IMR-90 (cell line): ENCODE measurements around the gene ADGRD1. TPM values are rescaled to one million over a fixed set of nuclear protein-coding genes. Genes with fewer than 3 reads are reported as not detected.

Experiments
- ATAC-seq: fragments of 200-7000 bp; cut with Tn5 transposase; 2 replicates; pipeline ENCODE4 v1.9.1; 2020; ENCODE audit warnings: low read depth, mild to moderate bottlenecking, moderate library complexity
- BruUV-seq: library from RNA; stranded (reverse); fragments of 400-500 nt; replicated peaks from 2 replicates; lab custom pipeline; 2021; lab: Mats Ljungman, UMichigan
- CTCF ChIA-PET: fragments of 300-600 bp; formaldehyde crosslinking; extraction: SDS; loops from one replicate; lab custom pipeline; 2021; ENCODE audit warnings: antibody characterized with exemption; lab: Yijun Ruan, JAX
- POLR2A ChIA-PET: fragments of 300-600 bp; sonication (Branson Sonifier 250); formaldehyde crosslinking; loops from one replicate; lab custom pipeline; 2022; ENCODE audit warnings: antibody characterized with exemption; ENCODE audit not compliant: unreplicated experiment; lab: Charles Lee
- DNase-seq: peaks from one replicate; pipeline ENCODE4 v3.0.0; 2013
- H2AFZ ChIP-seq: replicated peaks from 2 replicates; pipeline ENCODE3; 2013; ENCODE audit warnings: low read length, mild to moderate bottlenecking; ENCODE audit not compliant: poor library complexity
- H2AK5ac ChIP-seq: 2 replicates; pipeline ENCODE4 v1.6.1; 2013; ENCODE audit warnings: low read depth, low read length, inconsistent platforms
- H2AK9ac ChIP-seq: replicated peaks from 2 replicates; pipeline ENCODE3; 2013; ENCODE audit warnings: mild to moderate bottlenecking, low read depth, low read length, moderate library complexity; ENCODE audit not compliant: poor library complexity
- H2BK120ac ChIP-seq: 2 replicates; pipeline ENCODE4 v1.6.1; 2013; ENCODE audit warnings: low read depth, low read length, inconsistent platforms
- H2BK15ac ChIP-seq: 3 replicates; pipeline ENCODE4 v1.6.1; 2013; ENCODE audit warnings: low read depth, low read length, inconsistent platforms
- H2BK20ac ChIP-seq: 2 replicates; pipeline ENCODE4 v1.6.1; 2013; ENCODE audit warnings: low read depth, mild to moderate bottlenecking, inconsistent platforms, low read length, moderate library complexity
- H2BK5ac ChIP-seq: 2 replicates; pipeline ENCODE4 v1.6.1; 2013; ENCODE audit warnings: mild to moderate bottlenecking, low read depth, low read length, inconsistent platforms; ENCODE audit not compliant: poor library complexity, severe bottlenecking
- H3K14ac ChIP-seq: replicated peaks from 2 replicates; pipeline ENCODE4 v1.6.1; 2013; ENCODE audit warnings: low read depth, low read length, inconsistent platforms
- H3K18ac ChIP-seq: 2 replicates; pipeline ENCODE4 v1.6.1; 2013; ENCODE audit warnings: low read depth, low read length, control low read depth
- H3K23ac ChIP-seq: 2 replicates; pipeline ENCODE4 v1.6.1; 2013; ENCODE audit warnings: low read depth, low read length, inconsistent platforms
- H3K27ac ChIP-seq: 2 replicates; pipeline ENCODE4 v1.5.1; 2013; ENCODE audit warnings: mild to moderate bottlenecking, control low read depth, low read length; ENCODE audit not compliant: insufficient read depth
- H3K27me3 ChIP-seq: 2 replicates; pipeline ENCODE4 v1.6.1; 2013; ENCODE audit warnings: low read length; ENCODE audit not compliant: control insufficient read depth, insufficient read depth
- H3K36me3 ChIP-seq: 2 replicates; pipeline ENCODE4 v1.6.1; 2013; ENCODE audit warnings: low read length, mixed read lengths; ENCODE audit not compliant: control insufficient read depth, insufficient read depth
- H3K4ac ChIP-seq: 2 replicates; pipeline ENCODE4 v1.6.1; 2013; ENCODE audit warnings: low read depth, low read length, inconsistent platforms
- H3K4me1 ChIP-seq: 2 replicates; pipeline ENCODE4 v1.6.1; 2013; ENCODE audit warnings: low read length, mixed read lengths; ENCODE audit not compliant: control insufficient read depth, insufficient read depth
- H3K4me2 ChIP-seq: 2 replicates; pipeline ENCODE4 v1.6.1; 2013; ENCODE audit warnings: low read depth, mild to moderate bottlenecking, control low read depth, low read length, moderate library complexity
- H3K4me3 ChIP-seq: 2 replicates; pipeline ENCODE4 v1.5.1; 2013; ENCODE audit warnings: low read depth, mild to moderate bottlenecking, control low read depth, low read length, moderate library complexity; ENCODE audit not compliant: insufficient read depth
- H3K56ac ChIP-seq: 2 replicates; pipeline ENCODE4 v1.6.1; 2013; ENCODE audit warnings: low read length, inconsistent platforms; ENCODE audit not compliant: insufficient read depth; ENCODE audit errors: extremely low read depth
- H3K79me1 ChIP-seq, 2 experiments: 2 replicates each; pipeline ENCODE4 v1.6.1; 2013; ENCODE audit warnings: low read length in 2 of 2, inconsistent platforms in 1 of 2, low read depth in 1 of 2
- H3K9ac ChIP-seq: 2 replicates; pipeline ENCODE4 v1.6.1; 2013; ENCODE audit warnings: low read depth, low read length, control low read depth
- H3K9me1 ChIP-seq: 2 replicates; pipeline ENCODE4 v1.6.1; 2013; ENCODE audit warnings: low read length, inconsistent platforms; ENCODE audit not compliant: insufficient read depth
- H3K9me3 ChIP-seq: 2 replicates; pipeline ENCODE4 v1.6.1; 2013; ENCODE audit warnings: low read length; ENCODE audit not compliant: control insufficient read depth, insufficient read depth
- H4K20me1 ChIP-seq: 2 replicates; pipeline ENCODE4 v1.6.1; 2013; ENCODE audit warnings: low read length, inconsistent platforms; ENCODE audit not compliant: insufficient read depth
- H4K5ac ChIP-seq: 2 replicates; pipeline ENCODE4 v1.6.1; 2013; ENCODE audit warnings: mild to moderate bottlenecking, low read depth, low read length, control low read depth
- H4K8ac ChIP-seq, 2 experiments: 2 replicates each; pipeline ENCODE4 v1.6.1; 2013; ENCODE audit warnings: low read depth in 2 of 2, low read length in 2 of 2, control low read depth in 1 of 2, inconsistent platforms in 1 of 2
- H4K91ac ChIP-seq: 2 replicates; pipeline ENCODE4 v1.6.1; 2013; ENCODE audit warnings: low read depth, low read length, inconsistent platforms; ENCODE audit not compliant: insufficient read depth
- WGBS, 2 experiments: methylation state at CpG; one replicate each; pipeline versions ENCODE4 v1.1.5 to v1.1.7; 2013; ENCODE audit warnings: missing lambda C conversion rate in 2 of 2; ENCODE audit not compliant: insufficient read length in 1 of 2; ENCODE audit errors: extremely low coverage in 2 of 2; 5-methylcytosine and 5-hydroxymethylcytosine counted together
- dilution Hi-C: fragments of 300-500 bp; cut with HindIII; formaldehyde crosslinking; loops from one replicate; pipeline ENCODE4 v1.14.3; 2018; ENCODE audit warnings: low sequenced_read_pairs; ENCODE audit not compliant: unreplicated experiment
- in situ Hi-C: fragments of 300-500 bp; cut with MboI; formaldehyde crosslinking; loops from 3 replicates; pipeline ENCODE4 v1.14.3; 2019; ENCODE audit warnings: low sequenced_read_pairs, inconsistent platforms, mixed read lengths
- intact Hi-C: fragments of 100-400 bp; cut with micrococcal nuclease; formaldehyde crosslinking; loops from 2 replicates; pipeline ENCODE4 v1.10.0; 2022
- polyA plus RNA-seq, 3 experiments: library from polyadenylated mRNA; depleted of rRNA; stranded (reverse); fragments of >200 nt; gene quantifications; 2 replicates each; pipeline ENCODE4 v1.2.3, GENCODE V29; 2012; ENCODE audit warnings: low replicate concordance in 1 of 3
- total RNA-seq: library from RNA; depleted of rRNA; stranded (reverse); fragments of >200 nt; gene quantifications from 2 replicates; pipeline ENCODE4 v1.2.3, GENCODE V29; 2012
- TF ChIP-seq, protein P1 (sequence below): fragments of 150-350 bp; IDR thresholded peaks from 2 replicates; pipeline ENCODE4 v1.6.1; 2016; ENCODE audit warnings: low read depth, mild to moderate bottlenecking, low read length, moderate library complexity, borderline replicate concordance

Gene ADGRD1
- total and polyA plus RNA-seq, 2 of the 4 experiments (the other 2 are of a cell fraction), result not detected

DNA sequence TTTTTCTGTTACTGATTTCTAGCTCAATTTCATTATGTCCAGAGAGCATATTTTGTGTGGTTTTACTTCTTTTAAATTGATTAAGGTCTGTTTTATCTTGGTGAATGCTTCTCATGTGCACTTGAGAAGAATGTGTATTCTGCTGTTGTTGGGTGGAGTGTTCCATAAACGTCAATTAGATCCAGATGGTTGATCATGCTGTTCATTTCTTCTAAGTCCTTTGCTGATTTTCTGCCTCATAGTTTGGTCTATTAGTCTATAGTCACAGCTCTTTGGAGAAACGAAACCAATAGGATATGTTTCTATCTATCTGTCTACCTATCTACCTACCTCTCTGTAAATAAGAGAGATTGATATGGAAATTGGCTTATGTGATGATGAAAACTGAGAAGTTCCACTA, 17.1 kb upstream of the ADGRD1 start:
- no peak overlapping the region for H3K4ac ChIP-seq
- H4K91ac ChIP-seq, result no peak overlapping the region
- no CpG with 5 or more reads among the region's 2 CpGs for WGBS, 2 experiments
- no peak overlapping the region for H2AFZ ChIP-seq
- no peak overlapping the region for H3K27ac ChIP-seq
- POLR2A ChIA-PET, result no interaction called here
- no peak overlapping the region for H3K14ac ChIP-seq
- in situ Hi-C loops (no loop called here), intact Hi-C loops (no loop called here), dilution Hi-C loops (no loop called here)
- no peak overlapping the region for H2AK5ac ChIP-seq
- no peak overlapping the region for H3K23ac ChIP-seq
- H3K4me3 ChIP-seq, result no peak overlapping the region
- H3K9me3 ChIP-seq, result 0 out of 2 replicates have a peak, but pooled peaks cover 1% of the 10 kb centered on the region
- DNase-seq (no peak), ATAC-seq (no peak)
- H2BK5ac ChIP-seq, result no peak overlapping the region
- CTCF ChIA-PET, result no interaction called here
- H2BK120ac ChIP-seq, result no peak overlapping the region
- H3K18ac ChIP-seq, result no peak overlapping the region
- no peak overlapping the region for H3K9ac ChIP-seq
- no peaks in the 10 kb centered on the region for H3K36me3 ChIP-seq
- no peaks in the 10 kb centered on the region for H3K9me1 ChIP-seq
- no peak overlapping the region for H4K8ac ChIP-seq
- H2BK20ac ChIP-seq, result no peak overlapping the region
- no TSS peak for BruUV-seq
- H4K5ac ChIP-seq, result no peak overlapping the region
- no peak overlapping the region for H2AK9ac ChIP-seq
- H3K4me2 ChIP-seq, result no peak overlapping the region
- no peaks in the 10 kb centered on the region for H4K20me1 ChIP-seq
- H3K4me1 ChIP-seq, result no peaks in the 10 kb centered on the region
- no peaks in the 10 kb centered on the region for H3K79me1 ChIP-seq
- no peak overlapping the region for H3K56ac ChIP-seq
- no peak overlapping the region for H2BK15ac ChIP-seq
- TF ChIP-seq, protein P1, sequence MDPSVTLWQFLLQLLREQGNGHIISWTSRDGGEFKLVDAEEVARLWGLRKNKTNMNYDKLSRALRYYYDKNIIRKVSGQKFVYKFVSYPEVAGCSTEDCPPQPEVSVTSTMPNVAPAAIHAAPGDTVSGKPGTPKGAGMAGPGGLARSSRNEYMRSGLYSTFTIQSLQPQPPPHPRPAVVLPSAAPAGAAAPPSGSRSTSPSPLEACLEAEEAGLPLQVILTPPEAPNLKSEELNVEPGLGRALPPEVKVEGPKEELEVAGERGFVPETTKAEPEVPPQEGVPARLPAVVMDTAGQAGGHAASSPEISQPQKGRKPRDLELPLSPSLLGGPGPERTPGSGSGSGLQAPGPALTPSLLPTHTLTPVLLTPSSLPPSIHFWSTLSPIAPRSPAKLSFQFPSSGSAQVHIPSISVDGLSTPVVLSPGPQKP, result no peak
- no peaks in the 10 kb centered on the region for H3K27me3 ChIP-seq
